GM20000 (cell line): Measurements from ENCODE around the gene SECTM1.

ENCODE experiments used
- DNase-seq: peaks from one replicate; pipeline ENCODE4 v3.0.0; 2012; ENCODE audit warnings: low spot score
- TF ChIP-seq, protein P1 (sequence below): IDR thresholded peaks from 2 replicates; pipeline ENCODE4 v1.5.1; 2012; ENCODE audit warnings: mild to moderate bottlenecking, control low read depth; ENCODE audit errors: extremely low read depth, missing control alignments

Gene SECTM1

DNA sequence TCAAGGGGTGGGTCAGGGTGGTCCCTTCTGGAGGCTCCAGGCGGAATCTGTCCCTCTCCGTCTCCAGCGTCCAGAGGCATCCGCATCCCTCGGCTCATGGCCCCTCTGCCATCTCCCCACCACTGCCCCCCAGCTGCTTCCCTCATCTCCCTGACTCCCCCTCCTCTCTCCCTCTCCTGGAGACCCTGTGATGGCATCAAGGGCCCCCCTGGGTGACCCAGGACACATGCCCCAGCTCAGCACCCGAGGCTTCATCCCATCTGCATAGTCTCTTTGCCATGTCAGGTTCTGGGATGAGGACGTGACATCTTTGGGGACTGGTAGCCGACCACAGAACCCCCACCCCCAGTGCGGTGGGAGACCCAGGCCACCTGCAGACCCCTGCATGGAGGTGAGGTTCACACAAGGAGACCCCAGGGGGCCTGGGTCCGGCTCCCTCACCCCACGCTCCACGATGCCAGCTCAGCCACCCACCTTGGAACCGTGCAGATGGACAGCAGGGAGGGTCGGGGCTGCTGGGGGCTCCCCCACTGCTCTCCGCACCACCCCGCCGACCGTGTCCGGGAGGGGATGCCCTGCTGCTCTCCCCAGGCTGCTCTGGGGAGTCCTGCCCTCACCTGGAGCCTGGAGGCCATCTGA lies 3.8 kb downstream of the SECTM1 start:
- TF ChIP-seq, protein P1, sequence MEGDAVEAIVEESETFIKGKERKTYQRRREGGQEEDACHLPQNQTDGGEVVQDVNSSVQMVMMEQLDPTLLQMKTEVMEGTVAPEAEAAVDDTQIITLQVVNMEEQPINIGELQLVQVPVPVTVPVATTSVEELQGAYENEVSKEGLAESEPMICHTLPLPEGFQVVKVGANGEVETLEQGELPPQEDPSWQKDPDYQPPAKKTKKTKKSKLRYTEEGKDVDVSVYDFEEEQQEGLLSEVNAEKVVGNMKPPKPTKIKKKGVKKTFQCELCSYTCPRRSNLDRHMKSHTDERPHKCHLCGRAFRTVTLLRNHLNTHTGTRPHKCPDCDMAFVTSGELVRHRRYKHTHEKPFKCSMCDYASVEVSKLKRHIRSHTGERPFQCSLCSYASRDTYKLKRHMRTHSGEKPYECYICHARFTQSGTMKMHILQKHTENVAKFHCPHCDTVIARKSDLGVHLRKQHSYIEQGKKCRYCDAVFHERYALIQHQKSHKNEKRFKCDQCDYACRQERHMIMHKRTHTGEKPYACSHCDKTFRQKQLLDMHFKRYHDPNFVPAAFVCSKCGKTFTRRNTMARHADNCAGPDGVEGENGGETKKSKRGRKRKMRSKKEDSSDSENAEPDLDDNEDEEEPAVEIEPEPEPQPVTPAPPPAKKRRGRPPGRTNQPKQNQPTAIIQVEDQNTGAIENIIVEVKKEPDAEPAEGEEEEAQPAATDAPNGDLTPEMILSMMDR, result no peak
- no peak for DNase-seq

- TF ChIP-seq, protein P1, result no peak
- DNase-seq, result no peak
Observed at GRCh38 chr17:82328994-82329507, 4.5 kb downstream of the SECTM1 start.

- TF ChIP-seq, protein P1, result no peak
- no peak for DNase-seq
Observed at GRCh38 chr17:82328141-82328993, 5.2 kb downstream of the SECTM1 start.

- TF ChIP-seq, protein P1, result no peak
- DNase-seq, result no peak
Observed at GRCh38 chr17:82327757-82328140, 5.8 kb downstream of the SECTM1 start.

- no peak for DNase-seq
- TF ChIP-seq, protein P1, result no peak
Observed at GRCh38 chr17:82327289-82327688, 6.3 kb downstream of the SECTM1 start.

- DNase-seq, result peak; percentile 29
- TF ChIP-seq, protein P1, result no peak
Observed at GRCh38 chr17:82325286-82326180, 8.0 kb downstream of the SECTM1 start.
